Kidney (tissue), 14 donors: Measurements from ENCODE around the gene WASL. TPM values are rescaled to one million over a fixed set of nuclear protein-coding genes. Genes with fewer than 3 reads are reported as not detected.

Experiments
- DNase-seq, 5 donors: peaks; one replicate each; pipeline ENCODE4 v3.0.0-alpha.2; 2013 to 2020
- FAIRE-seq: peaks from 2 replicates; lab custom pipeline; 2012; peaks lifted over from hg19 to GRCh38; lab: Jason Lieb, UNC
- H3K27ac ChIP-seq, 2 donors: one replicate each; pipeline ENCODE4 v1.7.0; 2013; ENCODE audit warnings: low read depth in 2 of 2, low read length in 2 of 2, inconsistent platforms in 1 of 2
- H3K27me3 ChIP-seq: one replicate; pipeline ENCODE4 v1.7.1; 2013; ENCODE audit warnings: low read length, inconsistent platforms; ENCODE audit not compliant: control insufficient read depth, insufficient read depth
- H3K36me3 ChIP-seq, 3 donors: one replicate each; pipeline versions ENCODE4 v1.7.0 to v1.7.1; 2013; ENCODE audit warnings: low read length in 3 of 3, control low read depth in 1 of 3, inconsistent platforms in 1 of 3; ENCODE audit not compliant: insufficient read depth in 3 of 3, control insufficient read depth in 2 of 3
- H3K4me1 ChIP-seq, 3 donors: one replicate each; pipeline versions ENCODE4 v1.7.0 to v1.7.1; 2013; ENCODE audit warnings: low read length in 3 of 3, inconsistent platforms in 1 of 3, low read depth in 1 of 3; ENCODE audit not compliant: control insufficient read depth in 2 of 3, insufficient read depth in 2 of 3
- H3K4me3 ChIP-seq, 3 donors: one replicate each; pipeline versions ENCODE4 v1.7.0 to v1.8.1; 2013; ENCODE audit warnings: low read length in 3 of 3, control low read depth in 1 of 3, inconsistent platforms in 1 of 3
- H3K9ac ChIP-seq, 3 donors: one replicate each; pipeline versions ENCODE4 v1.7.0 to v1.7.1; 2013; ENCODE audit warnings: low read length in 3 of 3, control low read depth in 1 of 3, inconsistent platforms in 1 of 3
- H3K9me3 ChIP-seq, 3 donors: one replicate each; pipeline versions ENCODE4 v1.7.0 to v1.7.1; 2013; ENCODE audit warnings: low read length in 3 of 3, control low read depth in 1 of 3, inconsistent platforms in 1 of 3; ENCODE audit not compliant: control insufficient read depth in 2 of 3, insufficient read depth in 1 of 3
- intact Hi-C: fragments of 100-400 bp; cut with DNase I; formaldehyde crosslinking; loops from one replicate; pipeline ENCODE4 v1.11.1; 2022
- polyA plus RNA-seq: library from polyadenylated mRNA; stranded (reverse); fragments of 350-450 nt; fragmentation: Illumina TruSeq; extraction: RNeasy Lipid Tissue Mini Kit (QIAGEN cat#74804); gene quantifications from one replicate; pipeline ENCODE4 v1.2.3, GENCODE V29; 2014; ENCODE audit warnings: low read depth, low replicate concordance; ENCODE audit not compliant: insufficient read depth
- total RNA-seq: library from RNA; stranded (reverse); fragmentation: NEBNext Ultra II Directional; extraction: Animal tissue kit (Norgen Biotek cat#: 25700); gene quantifications from one replicate; pipeline ENCODE4 v1.2.1, GENCODE V29; 2021
- TF ChIP-seq, protein P1 (sequence below): IDR thresholded peaks from 3 replicates; pipeline ENCODE4 v1.5.1; 2012; ENCODE audit warnings: mild to moderate bottlenecking, moderate library complexity, borderline replicate concordance; ENCODE audit not compliant: insufficient read depth; ENCODE audit errors: extremely low read depth
- donor health status: control.
- donor health status: control.
- donor health status: control.
- donor health status: control.
- donor health status: control.
- donor health status: DM: yes; HTN: yes; CAD: no.
- donor health status: Normal renal cell carcinoma (clear cell type).

Gene WASL
- total and polyA plus RNA-seq, 2 donors from 2014 or later = 28.7 to 50.4 TPM

DNA sequence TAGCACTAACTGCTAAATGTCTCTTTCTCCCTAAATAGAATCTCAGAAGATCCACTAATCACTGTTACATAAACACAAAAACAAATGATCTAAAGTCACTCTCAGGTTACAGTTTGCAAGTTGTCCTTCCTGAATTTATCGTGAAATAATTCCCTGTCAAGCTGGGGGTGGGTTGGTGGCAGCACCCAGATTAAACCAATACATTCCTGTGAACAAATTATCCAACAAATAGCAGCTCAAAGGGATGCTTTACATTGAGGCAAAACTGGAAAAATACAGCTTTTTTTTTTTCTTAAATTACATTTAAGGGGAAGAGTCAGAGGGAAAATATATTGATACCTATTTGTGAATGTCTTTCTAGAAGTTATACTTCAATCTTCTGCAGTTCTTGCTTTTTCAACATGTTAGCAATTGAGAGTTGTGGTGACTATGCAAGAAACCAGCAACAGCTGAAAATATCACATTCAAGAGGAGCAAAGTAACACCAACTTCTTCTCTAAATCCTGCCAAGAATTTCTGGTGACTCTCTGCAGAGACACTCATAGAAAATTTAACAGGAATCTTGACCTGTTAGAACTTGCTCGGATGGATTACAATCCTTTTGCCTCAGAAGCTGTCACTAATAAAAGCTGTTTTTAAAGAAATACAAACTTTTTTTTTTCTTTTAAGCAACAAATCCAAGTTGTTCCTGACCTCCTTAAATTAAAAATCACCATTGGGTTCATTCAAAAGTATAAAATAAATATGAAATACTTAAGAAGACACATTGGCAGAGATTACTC, 74.2 kb downstream of the WASL start:
- no peak for FAIRE-seq
- H3K9ac ChIP-seq = no peak overlapping the region

GRCh38 chr7:123673752-123674398, 74.9 kb downstream of the WASL start:
- intact Hi-C loops = no loop called here
- no peak for FAIRE-seq

More for the DNA sequence above, 74.2 kb downstream of the WASL start:
- TF ChIP-seq, protein P1, sequence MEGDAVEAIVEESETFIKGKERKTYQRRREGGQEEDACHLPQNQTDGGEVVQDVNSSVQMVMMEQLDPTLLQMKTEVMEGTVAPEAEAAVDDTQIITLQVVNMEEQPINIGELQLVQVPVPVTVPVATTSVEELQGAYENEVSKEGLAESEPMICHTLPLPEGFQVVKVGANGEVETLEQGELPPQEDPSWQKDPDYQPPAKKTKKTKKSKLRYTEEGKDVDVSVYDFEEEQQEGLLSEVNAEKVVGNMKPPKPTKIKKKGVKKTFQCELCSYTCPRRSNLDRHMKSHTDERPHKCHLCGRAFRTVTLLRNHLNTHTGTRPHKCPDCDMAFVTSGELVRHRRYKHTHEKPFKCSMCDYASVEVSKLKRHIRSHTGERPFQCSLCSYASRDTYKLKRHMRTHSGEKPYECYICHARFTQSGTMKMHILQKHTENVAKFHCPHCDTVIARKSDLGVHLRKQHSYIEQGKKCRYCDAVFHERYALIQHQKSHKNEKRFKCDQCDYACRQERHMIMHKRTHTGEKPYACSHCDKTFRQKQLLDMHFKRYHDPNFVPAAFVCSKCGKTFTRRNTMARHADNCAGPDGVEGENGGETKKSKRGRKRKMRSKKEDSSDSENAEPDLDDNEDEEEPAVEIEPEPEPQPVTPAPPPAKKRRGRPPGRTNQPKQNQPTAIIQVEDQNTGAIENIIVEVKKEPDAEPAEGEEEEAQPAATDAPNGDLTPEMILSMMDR = no peak
- Histone ChIP-seq H3K36me3 (no peaks in the 10 kb centered on the region), H3K9me3 (no peaks in the 10 kb centered on the region), H3K4me3 (no peak overlapping the region), H3K27me3 (no peaks in the 10 kb centered on the region), H3K27ac (no peak overlapping the region), H3K4me1 (peaks cover 0 to 3% (median 0%) of the 10 kb centered on the region in 3 donors)
- intact Hi-C loops = no loop called here
- DNase-seq = no peak

GRCh38 chr7:123673137-123673732, 75.6 kb downstream of the WASL start:
- Histone ChIP-seq H3K4me1 (peaks cover 0 to 3% (median 0%) of the 10 kb centered on the region in 3 donors), H3K4me3 (no peak overlapping the region), H3K9me3 (no peaks in the 10 kb centered on the region), H3K36me3 (no peaks in the 10 kb centered on the region), H3K27me3 (no peaks in the 10 kb centered on the region), H3K27ac (no peak overlapping the region), H3K9ac (no peak overlapping the region)
- intact Hi-C loops = no loop called here
- no peak for DNase-seq
- TF ChIP-seq, protein P1 = no peak
- FAIRE-seq = no peak

More at GRCh38 chr7:123673752-123674398, 74.9 kb downstream of the WASL start:
- TF ChIP-seq, protein P1 = no peak
- DNase-seq = no peak
- no peaks in the 10 kb centered on the region for H3K9me3 ChIP-seq
- H3K36me3 ChIP-seq = no peaks in the 10 kb centered on the region
- no peak overlapping the region for H3K4me3 ChIP-seq
- peaks cover 0 to 3% (median 0%) of the 10 kb centered on the region in 3 donors for H3K4me1 ChIP-seq
- no peak overlapping the region for H3K27ac ChIP-seq
- H3K27me3 ChIP-seq = no peaks in the 10 kb centered on the region
- H3K9ac ChIP-seq = no peak overlapping the region
